Ishikawa (cell line): Measurements from ENCODE around the gene DNAJB7.

Source experiments
- CEBPB ChIP-seq: IDR thresholded peaks from 2 replicates; pipeline ENCODE4 v1.6.1; 2012
- CREB1 ChIP-seq: IDR thresholded peaks from 2 replicates; pipeline ENCODE4 v1.6.1; 2012; ENCODE audit warnings: low read depth
- EGR1 ChIP-seq: IDR thresholded peaks from 2 replicates; pipeline ENCODE4 v1.6.1; 2012
- EP300 ChIP-seq: IDR thresholded peaks from 2 replicates; pipeline ENCODE4 v1.6.1; 2012; ENCODE audit warnings: borderline replicate concordance
- FOXM1 ChIP-seq: IDR thresholded peaks from 2 replicates; pipeline ENCODE4 v1.6.1; 2012; ENCODE audit warnings: low read depth, borderline replicate concordance
- MAX ChIP-seq: IDR thresholded peaks from 2 replicates; pipeline ENCODE4 v1.6.1; 2012
- NFIC ChIP-seq: IDR thresholded peaks from 2 replicates; pipeline ENCODE4 v1.6.1; 2012
- RAD21 ChIP-seq: IDR thresholded peaks from 2 replicates; pipeline ENCODE4 v1.6.1; 2012; ENCODE audit warnings: low read depth
- TAF1 ChIP-seq: IDR thresholded peaks from 2 replicates; pipeline ENCODE4 v1.6.1; 2012; ENCODE audit warnings: low read depth, mild to moderate bottlenecking
- TCF12 ChIP-seq: IDR thresholded peaks from 2 replicates; pipeline ENCODE4 v1.6.1; 2012; ENCODE audit warnings: low read depth
- TEAD4 ChIP-seq: IDR thresholded peaks from 2 replicates; pipeline ENCODE4 v1.6.1; 2012
- YY1 ChIP-seq: IDR thresholded peaks from 2 replicates; pipeline ENCODE4 v1.6.1; 2012; ENCODE audit warnings: low read depth
- TF ChIP-seq, protein P1 (sequence below): IDR thresholded peaks from 2 replicates; pipeline ENCODE4 v1.6.1; 2012; ENCODE audit warnings: low read depth, mild to moderate bottlenecking
- TF ChIP-seq, protein P2 (sequence below): IDR thresholded peaks from 2 replicates; pipeline ENCODE4 v1.6.1; 2012

DNA sequence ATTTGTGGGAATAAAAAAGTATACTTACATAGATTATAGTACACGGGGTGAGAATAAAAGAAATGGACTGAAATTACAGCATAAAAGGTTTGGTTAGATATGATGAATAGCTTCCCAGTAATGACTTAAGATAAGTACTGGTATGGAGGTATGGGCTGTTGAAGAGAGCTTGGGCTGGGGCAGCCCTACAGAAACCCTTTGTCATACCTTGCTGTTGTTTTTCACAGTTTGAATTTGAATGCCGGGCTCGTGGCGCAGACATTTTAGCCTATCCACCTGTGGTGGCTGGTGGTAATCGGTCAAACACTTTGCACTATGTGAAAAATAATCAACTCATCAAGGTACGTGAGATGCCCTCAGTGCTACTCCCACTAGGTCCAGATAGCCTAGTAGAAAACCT is 47.0 kb upstream of the DNAJB7 start:
- TF ChIP-seq RAD21: no peak
- TF ChIP-seq, protein P1, sequence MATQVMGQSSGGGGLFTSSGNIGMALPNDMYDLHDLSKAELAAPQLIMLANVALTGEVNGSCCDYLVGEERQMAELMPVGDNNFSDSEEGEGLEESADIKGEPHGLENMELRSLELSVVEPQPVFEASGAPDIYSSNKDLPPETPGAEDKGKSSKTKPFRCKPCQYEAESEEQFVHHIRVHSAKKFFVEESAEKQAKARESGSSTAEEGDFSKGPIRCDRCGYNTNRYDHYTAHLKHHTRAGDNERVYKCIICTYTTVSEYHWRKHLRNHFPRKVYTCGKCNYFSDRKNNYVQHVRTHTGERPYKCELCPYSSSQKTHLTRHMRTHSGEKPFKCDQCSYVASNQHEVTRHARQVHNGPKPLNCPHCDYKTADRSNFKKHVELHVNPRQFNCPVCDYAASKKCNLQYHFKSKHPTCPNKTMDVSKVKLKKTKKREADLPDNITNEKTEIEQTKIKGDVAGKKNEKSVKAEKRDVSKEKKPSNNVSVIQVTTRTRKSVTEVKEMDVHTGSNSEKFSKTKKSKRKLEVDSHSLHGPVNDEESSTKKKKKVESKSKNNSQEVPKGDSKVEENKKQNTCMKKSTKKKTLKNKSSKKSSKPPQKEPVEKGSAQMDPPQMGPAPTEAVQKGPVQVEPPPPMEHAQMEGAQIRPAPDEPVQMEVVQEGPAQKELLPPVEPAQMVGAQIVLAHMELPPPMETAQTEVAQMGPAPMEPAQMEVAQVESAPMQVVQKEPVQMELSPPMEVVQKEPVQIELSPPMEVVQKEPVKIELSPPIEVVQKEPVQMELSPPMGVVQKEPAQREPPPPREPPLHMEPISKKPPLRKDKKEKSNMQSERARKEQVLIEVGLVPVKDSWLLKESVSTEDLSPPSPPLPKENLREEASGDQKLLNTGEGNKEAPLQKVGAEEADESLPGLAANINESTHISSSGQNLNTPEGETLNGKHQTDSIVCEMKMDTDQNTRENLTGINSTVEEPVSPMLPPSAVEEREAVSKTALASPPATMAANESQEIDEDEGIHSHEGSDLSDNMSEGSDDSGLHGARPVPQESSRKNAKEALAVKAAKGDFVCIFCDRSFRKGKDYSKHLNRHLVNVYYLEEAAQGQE: no peak
- no peak for TF ChIP-seq CEBPB
- no peak for TF ChIP-seq NFIC
- TF ChIP-seq TCF12: no peak
- no peak for TF ChIP-seq MAX
- TF ChIP-seq FOXM1: no peak
- TF ChIP-seq TEAD4: no peak
- TF ChIP-seq TAF1: no peak
- TF ChIP-seq, protein P2, sequence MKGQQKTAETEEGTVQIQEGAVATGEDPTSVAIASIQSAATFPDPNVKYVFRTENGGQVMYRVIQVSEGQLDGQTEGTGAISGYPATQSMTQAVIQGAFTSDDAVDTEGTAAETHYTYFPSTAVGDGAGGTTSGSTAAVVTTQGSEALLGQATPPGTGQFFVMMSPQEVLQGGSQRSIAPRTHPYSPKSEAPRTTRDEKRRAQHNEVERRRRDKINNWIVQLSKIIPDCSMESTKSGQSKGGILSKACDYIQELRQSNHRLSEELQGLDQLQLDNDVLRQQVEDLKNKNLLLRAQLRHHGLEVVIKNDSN: no peak
- TF ChIP-seq YY1: no peak
- TF ChIP-seq EGR1: no peak
- TF ChIP-seq EP300: no peak
- TF ChIP-seq CREB1: no peak
